Measurements from ENCODE around the gene KCNA3. TPM values are rescaled to one million over a fixed set of nuclear protein-coding genes. Genes with fewer than 3 reads are reported as not detected.

Gene KCNA3
- total and polyA plus RNA-seq, 10 donors = 0.30 to 45.8 (median 25.2) TPM

DNA sequence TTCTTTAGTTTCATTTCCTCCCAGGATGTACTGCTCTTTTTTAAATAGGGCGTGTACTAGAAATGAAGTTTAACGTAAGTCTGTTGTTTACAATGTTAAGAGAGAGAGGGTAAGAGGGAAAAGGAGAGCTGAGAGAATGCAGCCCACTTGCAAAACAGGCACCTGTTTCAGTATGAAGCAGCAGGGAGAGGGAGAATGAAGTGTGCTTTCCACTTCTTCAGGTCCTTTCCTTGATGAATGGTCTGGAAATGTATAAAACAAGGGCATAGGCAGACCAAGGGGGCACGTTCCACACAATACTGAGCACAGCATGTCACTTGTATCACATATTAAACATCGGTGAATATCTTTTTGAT lies 2.0 kb downstream of the KCNA3 start:
- H3K9me3 ChIP-seq = no peaks in the 10 kb centered on the region
- H3K4me3 ChIP-seq = peak overlapping the region; percentile 48 to 82 (median 60)
- peaks cover 0 to 7% (median 0%) of the 10 kb centered on the region in 6 donors for H3K36me3 ChIP-seq
- peaks cover 4 to 88% (median 48%) of the 10 kb centered on the region in 6 donors for H3K4me1 ChIP-seq
- peaks cover 0 to 54% (median 35%) of the 10 kb centered on the region in 7 donors for H3K27me3 ChIP-seq (replicated peaks in 1 of 7)
- no peak for DNase-seq
- intact Hi-C loops (cut with DNase I; ENCODE audit: low total_unique reads) = loop anchor here (10.0 kb wide), 1 partner anchor 48 kb away; no protein-coding TSS in a partner anchor
- peak overlapping the region; percentile 70 to 95 (median 87) for H3K27ac ChIP-seq
- WGBS, 5 donors = 7 to 23% (median 15%) methylated on average over 4 of the region's 4 CpGs
- peak in 2 of 3 donors; percentile 53 to 85 for TF ChIP-seq POLR2A (IDR thresholded peaks at IDR 0.05)
- TF ChIP-seq, protein P1, sequence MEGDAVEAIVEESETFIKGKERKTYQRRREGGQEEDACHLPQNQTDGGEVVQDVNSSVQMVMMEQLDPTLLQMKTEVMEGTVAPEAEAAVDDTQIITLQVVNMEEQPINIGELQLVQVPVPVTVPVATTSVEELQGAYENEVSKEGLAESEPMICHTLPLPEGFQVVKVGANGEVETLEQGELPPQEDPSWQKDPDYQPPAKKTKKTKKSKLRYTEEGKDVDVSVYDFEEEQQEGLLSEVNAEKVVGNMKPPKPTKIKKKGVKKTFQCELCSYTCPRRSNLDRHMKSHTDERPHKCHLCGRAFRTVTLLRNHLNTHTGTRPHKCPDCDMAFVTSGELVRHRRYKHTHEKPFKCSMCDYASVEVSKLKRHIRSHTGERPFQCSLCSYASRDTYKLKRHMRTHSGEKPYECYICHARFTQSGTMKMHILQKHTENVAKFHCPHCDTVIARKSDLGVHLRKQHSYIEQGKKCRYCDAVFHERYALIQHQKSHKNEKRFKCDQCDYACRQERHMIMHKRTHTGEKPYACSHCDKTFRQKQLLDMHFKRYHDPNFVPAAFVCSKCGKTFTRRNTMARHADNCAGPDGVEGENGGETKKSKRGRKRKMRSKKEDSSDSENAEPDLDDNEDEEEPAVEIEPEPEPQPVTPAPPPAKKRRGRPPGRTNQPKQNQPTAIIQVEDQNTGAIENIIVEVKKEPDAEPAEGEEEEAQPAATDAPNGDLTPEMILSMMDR (IDR thresholded peaks at IDR 0.05 in 8 of 11, conservative IDR thresholded peaks at IDR 0.05 in 3 of 11) = peak in 1 of 11 experiments; percentile 9
- TF ChIP-seq POLR2AphosphoS5 (IDR thresholded peaks at IDR 0.05) = peak in 2 of 3 donors; percentile 10 to 91

DNA sequence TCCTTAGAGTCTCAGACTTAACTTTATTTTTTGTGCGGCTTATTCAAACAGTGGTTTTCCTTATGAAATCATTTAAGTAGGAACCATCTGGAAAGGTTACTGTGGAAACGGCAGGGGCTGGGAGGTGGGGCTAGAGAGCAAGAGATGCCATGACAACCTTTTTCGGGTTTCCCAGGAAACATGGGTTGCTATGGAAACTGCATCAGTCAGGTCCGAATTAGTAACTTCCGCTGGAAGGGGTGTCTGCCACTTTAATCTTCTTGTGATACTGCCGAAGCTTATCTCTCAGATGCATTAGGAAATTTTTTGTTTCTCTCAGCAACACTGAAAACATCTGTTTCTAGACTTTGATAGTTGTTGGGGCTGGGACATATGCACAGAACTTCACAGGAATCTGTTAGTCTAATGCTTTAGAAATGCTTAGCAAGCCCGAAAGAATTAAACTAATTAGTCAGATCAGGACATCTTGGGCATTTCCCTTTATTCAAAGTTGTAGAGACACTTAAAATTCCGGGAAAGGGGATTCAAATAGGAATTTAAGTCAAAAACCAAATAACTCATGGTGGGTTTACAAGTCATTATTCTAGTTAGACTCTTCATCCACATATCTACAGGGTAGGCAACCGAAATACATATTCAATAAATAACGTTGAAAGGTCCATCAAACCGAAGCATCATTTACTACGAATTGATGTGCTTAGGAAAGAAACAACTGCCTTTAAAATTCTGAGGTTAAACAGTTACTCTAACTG lies 2.6 kb downstream of the KCNA3 start:
- peaks cover 4 to 94% (median 48%) of the 10 kb centered on the region in 6 donors for H3K4me1 ChIP-seq
- H3K27ac ChIP-seq = peak overlapping the region; percentile 70 to 95 (median 87)
- intact Hi-C loops (cut with DNase I; ENCODE audit: low total_unique reads) = loop anchor here (10.0 kb wide), 1 partner anchor 47 kb away; no protein-coding TSS in a partner anchor
- H3K4me3 ChIP-seq = peak overlapping the region; percentile 48 to 82 (median 60)
- no peaks in the 10 kb centered on the region for H3K9me3 ChIP-seq
- no peak for TF ChIP-seq POLR2AphosphoS5 (IDR thresholded peaks at IDR 0.05)
- TF ChIP-seq, protein P1 (IDR thresholded peaks at IDR 0.05 in 8 of 11, conservative IDR thresholded peaks at IDR 0.05 in 3 of 11) = no peak
- no peak for TF ChIP-seq POLR2A (IDR thresholded peaks at IDR 0.05)
- H3K27me3 ChIP-seq (replicated peaks in 1 of 7) = peaks cover 0 to 54% (median 35%) of the 10 kb centered on the region in 7 donors
- peaks cover 0 to 12% (median 0%) of the 10 kb centered on the region in 6 donors for H3K36me3 ChIP-seq
- WGBS, 5 donors = 10 to 19% (median 17%) methylated on average over 12 of the region's 12 CpGs
- DNase-seq = no peak

DNA sequence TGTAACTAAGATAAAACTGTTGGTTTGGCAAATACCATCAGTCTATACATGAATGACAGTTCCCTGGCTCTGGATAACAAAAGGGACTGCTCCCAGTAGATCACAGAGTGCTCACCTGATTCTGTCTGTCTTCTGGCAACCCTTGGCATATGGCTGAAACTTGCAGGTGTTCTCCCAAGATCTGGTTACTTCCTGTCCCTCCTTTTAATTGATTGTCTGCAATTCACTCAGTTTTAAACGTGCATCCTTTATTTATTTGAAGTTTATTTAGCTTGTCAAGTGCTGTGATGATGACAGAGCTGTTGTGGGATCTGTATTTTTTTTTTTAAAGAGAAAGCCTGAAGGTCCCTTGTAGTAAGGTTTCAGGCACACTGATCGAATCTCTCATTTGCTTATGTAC lies 3.4 kb downstream of the KCNA3 start:
- Histone ChIP-seq H3K4me1 (peaks cover 4 to 100% (median 48%) of the 10 kb centered on the region in 6 donors), H3K4me3 (peak overlapping the region; percentile 0 to 82 (median 58)), H3K27ac (peak overlapping the region in 6 of 8 donors; percentile 11 to 95 (median 88)), H3K36me3 (peaks cover 0 to 20% (median 0%) of the 10 kb centered on the region in 6 donors), H3K9me3 (no peaks in the 10 kb centered on the region), H3K27me3 (replicated peaks in 1 of 7) (peaks cover 0 to 54% (median 35%) of the 10 kb centered on the region in 7 donors)
- intact Hi-C loops (cut with DNase I; ENCODE audit: low total_unique reads) = loop anchor here (10.0 kb wide), 1 partner anchor 47 kb away; no protein-coding TSS in a partner anchor
- DNase-seq = no peak
- 30 to 38% (median 35%) methylated on average over 2 of the region's 2 CpGs for WGBS, 5 donors
- TF ChIP-seq, protein P1 (IDR thresholded peaks at IDR 0.05 in 8 of 11, conservative IDR thresholded peaks at IDR 0.05 in 3 of 11) = no peak
- TF ChIP-seq POLR2A (IDR thresholded peaks at IDR 0.05) (no peak), POLR2AphosphoS5 (IDR thresholded peaks at IDR 0.05) (no peak)

DNA sequence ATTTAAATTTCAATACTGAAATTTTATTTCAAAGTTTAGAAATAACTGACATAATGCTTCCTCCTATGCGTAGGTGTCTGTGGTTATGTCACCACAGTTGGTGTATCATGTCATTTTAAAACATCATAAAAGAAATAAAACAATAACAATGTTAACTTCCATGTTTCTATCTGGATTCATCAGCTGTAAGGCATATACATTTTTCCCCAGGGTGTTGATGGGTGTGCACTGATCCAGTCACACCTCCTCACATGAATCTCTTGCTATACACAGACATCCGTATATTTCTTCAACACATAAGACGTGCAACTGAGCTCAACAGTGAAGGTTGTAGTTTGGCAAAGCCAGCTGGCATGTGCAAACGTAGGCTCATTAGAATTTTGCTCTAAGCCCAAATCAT lies 6.2 kb downstream of the KCNA3 start:
- intact Hi-C loops (cut with DNase I; ENCODE audit: low total_unique reads) = no loop called here
- H3K4me3 ChIP-seq = peak overlapping the region in 3 of 8 donors; percentile 5 to 82 (median 26)
- peak overlapping the region in 5 of 8 donors; percentile 17 to 95 (median 54) for H3K27ac ChIP-seq
- no peak for DNase-seq
- TF ChIP-seq POLR2A (IDR thresholded peaks at IDR 0.05) (no peak), POLR2AphosphoS5 (IDR thresholded peaks at IDR 0.05) (no peak)
- TF ChIP-seq, protein P1 (IDR thresholded peaks at IDR 0.05 in 8 of 11, conservative IDR thresholded peaks at IDR 0.05 in 3 of 11) = no peak
- H3K36me3 ChIP-seq = peaks cover 0 to 42% (median 3%) of the 10 kb centered on the region in 6 donors
- 35 to 62% (median 43%) methylated on average over 4 of the region's 4 CpGs for WGBS, 5 donors
- no peaks in the 10 kb centered on the region for H3K9me3 ChIP-seq
- peaks cover 0 to 92% (median 23%) of the 10 kb centered on the region in 6 donors for H3K4me1 ChIP-seq
- peaks cover 0 to 30% (median 16%) of the 10 kb centered on the region in 7 donors for H3K27me3 ChIP-seq (replicated peaks in 1 of 7)

Measured in spleen (tissue), 11 donors.